GM12878 (cell line): ENCODE data around the gene TREML1. TPM values are rescaled to one million over a fixed set of nuclear protein-coding genes. Genes with fewer than 3 reads are reported as not detected.

Source experiments
- ATF7 ChIP-seq: fragments of 450-650 bp; IDR thresholded peaks from 2 replicates; pipeline ENCODE4 v1.6.1; 2016; ENCODE audit warnings: low read depth, mild to moderate bottlenecking
- BCL11A ChIP-seq: IDR thresholded peaks from 2 replicates; pipeline ENCODE4 v1.6.1; 2011; ENCODE audit warnings: low read depth, low read length
- CBX5 ChIP-seq: sonication (generic); IDR thresholded peaks from 2 replicates; pipeline ENCODE4 v1.6.1; 2016; ENCODE audit warnings: low read depth, moderate library complexity, mild to moderate bottlenecking, inconsistent platforms
- DPF2 ChIP-seq: fragments of 450-650 bp; IDR thresholded peaks from 2 replicates; pipeline ENCODE4 v1.6.1; 2017; ENCODE audit warnings: mild to moderate bottlenecking
- FOXM1 ChIP-seq: IDR thresholded peaks from 2 replicates; pipeline ENCODE4 v1.6.1; 2012; ENCODE audit warnings: low read depth, mild to moderate bottlenecking, inconsistent platforms, low read length, moderate library complexity
- IKZF2 ChIP-seq, 2 experiments: fragments of 450-650 bp; IDR thresholded peaks; 2 replicates each; pipeline ENCODE4 v1.6.1; 2017; ENCODE audit warnings: mild to moderate bottlenecking in 2 of 2, moderate library complexity in 2 of 2
- IRF4 ChIP-seq: IDR thresholded peaks from 2 replicates; pipeline ENCODE4 v1.6.1; 2011; ENCODE audit warnings: low read depth, low read length
- MYB ChIP-seq: fragments of 150-350 bp; IDR thresholded peaks from 2 replicates; pipeline ENCODE4 v1.6.1; 2014; ENCODE audit warnings: mild to moderate bottlenecking, low read depth, low read length, borderline replicate concordance
- MYC ChIP-seq: IDR thresholded peaks from 2 replicates; pipeline ENCODE4 v1.6.1; 2011; ENCODE audit warnings: mild to moderate bottlenecking, low read length, moderate library complexity, inconsistent platforms; ENCODE audit not compliant: insufficient read depth, insufficient replicate concordance, insufficient read length, severe bottlenecking
- PML ChIP-seq: IDR thresholded peaks from 2 replicates; pipeline ENCODE4 v1.6.1; 2012; ENCODE audit warnings: low read length, inconsistent platforms
- POLR2A ChIP-seq: IDR thresholded peaks from 2 replicates; pipeline ENCODE4 v1.6.1; 2011; ENCODE audit warnings: low read depth, mild to moderate bottlenecking, low read length
- POLR2AphosphoS5 ChIP-seq: IDR thresholded peaks from 2 replicates; pipeline ENCODE4 v1.6.1; 2011; ENCODE audit warnings: mild to moderate bottlenecking, low read length, inconsistent platforms
- RAD51 ChIP-seq: fragments of 450-650 bp; IDR thresholded peaks from 2 replicates; pipeline ENCODE4 v1.6.1; 2016; ENCODE audit warnings: moderate library complexity, mild to moderate bottlenecking, inconsistent platforms
- SMAD5 ChIP-seq: IDR thresholded peaks from 2 replicates; pipeline ENCODE4 v1.6.1; 2016; ENCODE audit warnings: antibody characterized with exemption, low read depth
- SMARCA5 ChIP-seq: fragments of 450-650 bp; IDR thresholded peaks from 2 replicates; pipeline ENCODE4 v1.6.1; 2017; ENCODE audit warnings: mild to moderate bottlenecking
- STAT1 ChIP-seq: fragments of 450-650 bp; conservative IDR thresholded peaks from 2 replicates; pipeline ENCODE4 v1.6.1; 2014; ENCODE audit warnings: antibody characterized with exemption, mild to moderate bottlenecking
- TARDBP ChIP-seq: IDR thresholded peaks from 2 replicates; pipeline ENCODE4 v1.6.1; 2016; ENCODE audit warnings: borderline replicate concordance
- ZNF274 ChIP-seq: IDR thresholded peaks from one replicate; pipeline ENCODE4 v1.8.0; 2011; ENCODE audit not compliant: insufficient read length, insufficient read depth
- ZNF622 ChIP-seq: fragments of 450-650 bp; IDR thresholded peaks from 2 replicates; pipeline ENCODE4 v1.6.1; 2017; ENCODE audit warnings: mild to moderate bottlenecking, inconsistent platforms
- polyA plus RNA-seq, 11 experiments: library from polyadenylated mRNA; depleted of rRNA in 4 of 11; unstranded in 6 of 11; stranded (reverse) in 5 of 11; fragments of >200 nt; fragmentation: Nextera tagmentation in 4 of 11; fragmentation: Illumina TruSeq in 1 of 11; extraction: Ambion mirVana in 4 of 11; extraction: Trizol in 1 of 11; gene quantifications; 1 replicate in 1 of 11; 2 replicates in 10 of 11; pipeline versions ENCODE4 v1.2.1 to v1.2.3, GENCODE V29; 2011 to 2016; ENCODE audit warnings: inconsistent platforms in 2 of 11, missing spikeins in 2 of 11, low read depth in 1 of 11
- total RNA-seq, 4 experiments: library from RNA; depleted of rRNA in 3 of 4; stranded (reverse); fragments of >200 nt in 3 of 4; fragmentation: Illumina TruSeq in 1 of 4; extraction: Trizol in 1 of 4; gene quantifications; 2 replicates each; pipeline versions ENCODE4 v1.2.1 to v1.2.3, GENCODE V29; 2013 to 2021
- TF ChIP-seq, protein P1 (sequence below): fragments of 450-650 bp; IDR thresholded peaks from 2 replicates; pipeline ENCODE4 v1.6.1; 2017; ENCODE audit warnings: mild to moderate bottlenecking, moderate library complexity
- TF ChIP-seq, protein P2 (sequence below): fragments of 450-650 bp; formaldehyde crosslinking; IDR thresholded peaks from 2 replicates; pipeline ENCODE4 v1.4.0; 2020; ENCODE audit warnings: mild to moderate bottlenecking, moderate library complexity
- TF ChIP-seq, protein P3 (sequence below): fragments of 450-650 bp; formaldehyde crosslinking; IDR thresholded peaks from 2 replicates; pipeline ENCODE4 v1.4.0; 2022; ENCODE audit warnings: mild to moderate bottlenecking, moderate library complexity

TREML1 gene
- total and polyA plus RNA-seq, 10 of the 15 experiments (the other 5 are each of a cell fraction or from before 2014, with no cell fraction given), result 0.21 TPM; not detected in 9

DNA sequence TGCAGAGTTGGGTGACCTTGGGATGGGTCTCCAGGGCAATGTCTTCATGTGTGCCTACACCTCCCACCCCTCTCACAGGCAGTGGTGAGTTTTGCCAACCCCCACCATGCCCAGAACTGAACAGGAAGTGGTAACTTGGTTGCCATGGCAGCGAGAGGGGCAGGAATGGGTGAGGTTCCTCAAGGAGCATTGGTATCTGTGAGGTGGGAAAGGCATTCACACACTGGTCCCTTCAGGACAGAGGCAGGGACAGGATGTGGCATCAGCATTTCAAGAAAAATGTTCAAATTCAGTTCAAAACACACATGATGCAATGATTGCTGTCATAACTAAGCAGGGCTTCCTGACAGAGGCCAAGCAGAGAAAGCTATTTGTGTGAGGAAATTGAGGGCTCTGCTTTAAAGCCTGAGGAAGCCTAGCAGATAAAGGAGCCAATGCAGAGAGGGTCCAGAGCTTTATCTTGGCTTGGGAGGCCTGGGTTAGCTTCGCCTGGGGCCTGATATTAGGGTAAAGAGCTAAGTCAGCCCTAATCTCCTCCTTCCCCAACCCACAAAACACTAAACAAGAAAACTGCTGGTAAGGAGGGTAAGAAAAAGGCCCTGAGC, 46.3 kb upstream of the TREML1 start (continued):
- TF ChIP-seq, protein P1, sequence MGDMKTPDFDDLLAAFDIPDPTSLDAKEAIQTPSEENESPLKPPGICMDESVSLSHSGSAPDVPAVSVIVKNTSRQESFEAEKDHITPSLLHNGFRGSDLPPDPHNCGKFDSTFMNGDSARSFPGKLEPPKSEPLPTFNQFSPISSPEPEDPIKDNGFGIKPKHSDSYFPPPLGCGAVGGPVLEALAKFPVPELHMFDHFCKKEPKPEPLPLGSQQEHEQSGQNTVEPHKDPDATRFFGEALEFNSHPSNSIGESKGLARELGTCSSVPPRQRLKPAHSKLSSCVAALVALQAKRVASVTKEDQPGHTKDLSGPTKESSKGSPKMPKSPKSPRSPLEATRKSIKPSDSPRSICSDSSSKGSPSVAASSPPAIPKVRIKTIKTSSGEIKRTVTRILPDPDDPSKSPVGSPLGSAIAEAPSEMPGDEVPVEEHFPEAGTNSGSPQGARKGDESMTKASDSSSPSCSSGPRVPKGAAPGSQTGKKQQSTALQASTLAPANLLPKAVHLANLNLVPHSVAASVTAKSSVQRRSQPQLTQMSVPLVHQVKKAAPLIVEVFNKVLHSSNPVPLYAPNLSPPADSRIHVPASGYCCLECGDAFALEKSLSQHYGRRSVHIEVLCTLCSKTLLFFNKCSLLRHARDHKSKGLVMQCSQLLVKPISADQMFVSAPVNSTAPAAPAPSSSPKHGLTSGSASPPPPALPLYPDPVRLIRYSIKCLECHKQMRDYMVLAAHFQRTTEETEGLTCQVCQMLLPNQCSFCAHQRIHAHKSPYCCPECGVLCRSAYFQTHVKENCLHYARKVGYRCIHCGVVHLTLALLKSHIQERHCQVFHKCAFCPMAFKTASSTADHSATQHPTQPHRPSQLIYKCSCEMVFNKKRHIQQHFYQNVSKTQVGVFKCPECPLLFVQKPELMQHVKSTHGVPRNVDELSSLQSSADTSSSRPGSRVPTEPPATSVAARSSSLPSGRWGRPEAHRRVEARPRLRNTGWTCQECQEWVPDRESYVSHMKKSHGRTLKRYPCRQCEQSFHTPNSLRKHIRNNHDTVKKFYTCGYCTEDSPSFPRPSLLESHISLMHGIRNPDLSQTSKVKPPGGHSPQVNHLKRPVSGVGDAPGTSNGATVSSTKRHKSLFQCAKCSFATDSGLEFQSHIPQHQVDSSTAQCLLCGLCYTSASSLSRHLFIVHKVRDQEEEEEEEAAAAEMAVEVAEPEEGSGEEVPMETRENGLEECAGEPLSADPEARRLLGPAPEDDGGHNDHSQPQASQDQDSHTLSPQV, result no peak
- TF ChIP-seq MYC (no peak), SMAD5 (no peak), SMARCA5 (no peak), POLR2AphosphoS5 (no peak), ZNF274 (no peak), PML (no peak), BCL11A (no peak), MYB (no peak), FOXM1 (no peak), CBX5 (no peak), POLR2A (no peak), IRF4 (no peak), ZNF622 (no peak), STAT1 (no peak), ATF7 (0 out of 2 replicates have a peak, but pooled peaks have one; percentile 10), TARDBP (no peak), DPF2 (no peak), RAD51 (no peak), IKZF2 (IDR thresholded peaks at IDR 0.05) (peak in 1 of 2 experiments; percentile 26; a peak in 2 of 4 replicates)
- TF ChIP-seq, protein P2, sequence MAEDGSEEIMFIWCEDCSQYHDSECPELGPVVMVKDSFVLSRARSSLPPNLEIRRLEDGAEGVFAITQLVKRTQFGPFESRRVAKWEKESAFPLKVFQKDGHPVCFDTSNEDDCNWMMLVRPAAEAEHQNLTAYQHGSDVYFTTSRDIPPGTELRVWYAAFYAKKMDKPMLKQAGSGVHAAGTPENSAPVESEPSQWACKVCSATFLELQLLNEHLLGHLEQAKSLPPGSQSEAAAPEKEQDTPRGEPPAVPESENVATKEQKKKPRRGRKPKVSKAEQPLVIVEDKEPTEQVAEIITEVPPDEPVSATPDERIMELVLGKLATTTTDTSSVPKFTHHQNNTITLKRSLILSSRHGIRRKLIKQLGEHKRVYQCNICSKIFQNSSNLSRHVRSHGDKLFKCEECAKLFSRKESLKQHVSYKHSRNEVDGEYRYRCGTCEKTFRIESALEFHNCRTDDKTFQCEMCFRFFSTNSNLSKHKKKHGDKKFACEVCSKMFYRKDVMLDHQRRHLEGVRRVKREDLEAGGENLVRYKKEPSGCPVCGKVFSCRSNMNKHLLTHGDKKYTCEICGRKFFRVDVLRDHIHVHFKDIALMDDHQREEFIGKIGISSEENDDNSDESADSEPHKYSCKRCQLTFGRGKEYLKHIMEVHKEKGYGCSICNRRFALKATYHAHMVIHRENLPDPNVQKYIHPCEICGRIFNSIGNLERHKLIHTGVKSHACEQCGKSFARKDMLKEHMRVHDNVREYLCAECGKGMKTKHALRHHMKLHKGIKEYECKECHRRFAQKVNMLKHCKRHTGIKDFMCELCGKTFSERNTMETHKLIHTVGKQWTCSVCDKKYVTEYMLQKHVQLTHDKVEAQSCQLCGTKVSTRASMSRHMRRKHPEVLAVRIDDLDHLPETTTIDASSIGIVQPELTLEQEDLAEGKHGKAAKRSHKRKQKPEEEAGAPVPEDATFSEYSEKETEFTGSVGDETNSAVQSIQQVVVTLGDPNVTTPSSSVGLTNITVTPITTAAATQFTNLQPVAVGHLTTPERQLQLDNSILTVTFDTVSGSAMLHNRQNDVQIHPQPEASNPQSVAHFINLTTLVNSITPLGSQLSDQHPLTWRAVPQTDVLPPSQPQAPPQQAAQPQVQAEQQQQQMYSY (CRISPR knock-in tag), result no peak
- TF ChIP-seq, protein P3, sequence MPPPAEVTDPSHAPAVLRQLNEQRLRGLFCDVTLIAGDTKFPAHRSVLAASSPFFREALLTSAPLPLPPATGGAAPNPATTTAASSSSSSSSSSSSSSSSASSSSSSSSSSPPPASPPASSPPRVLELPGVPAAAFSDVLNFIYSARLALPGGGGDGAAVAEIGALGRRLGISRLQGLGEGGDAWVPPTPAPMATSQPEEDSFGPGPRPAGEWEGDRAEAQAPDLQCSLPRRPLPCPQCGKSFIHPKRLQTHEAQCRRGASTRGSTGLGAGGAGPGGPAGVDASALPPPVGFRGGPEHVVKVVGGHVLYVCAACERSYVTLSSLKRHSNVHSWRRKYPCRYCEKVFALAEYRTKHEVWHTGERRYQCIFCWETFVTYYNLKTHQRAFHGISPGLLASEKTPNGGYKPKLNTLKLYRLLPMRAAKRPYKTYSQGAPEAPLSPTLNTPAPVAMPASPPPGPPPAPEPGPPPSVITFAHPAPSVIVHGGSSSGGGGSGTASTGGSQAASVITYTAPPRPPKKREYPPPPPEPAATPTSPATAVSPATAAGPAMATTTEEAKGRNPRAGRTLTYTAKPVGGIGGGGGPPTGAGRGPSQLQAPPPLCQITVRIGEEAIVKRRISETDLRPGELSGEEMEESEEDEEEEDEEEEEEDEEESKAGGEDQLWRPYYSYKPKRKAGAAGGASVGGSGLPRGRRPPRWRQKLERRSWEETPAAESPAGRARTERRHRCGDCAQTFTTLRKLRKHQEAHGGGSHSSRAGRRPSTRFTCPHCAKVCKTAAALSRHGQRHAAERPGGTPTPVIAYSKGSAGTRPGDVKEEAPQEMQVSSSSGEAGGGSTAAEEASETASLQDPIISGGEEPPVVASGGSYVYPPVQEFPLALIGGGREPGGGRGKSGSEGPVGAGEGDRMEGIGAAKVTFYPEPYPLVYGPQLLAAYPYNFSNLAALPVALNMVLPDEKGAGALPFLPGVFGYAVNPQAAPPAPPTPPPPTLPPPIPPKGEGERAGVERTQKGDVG (CRISPR knock-in tag), result no peak
